ENCODE data around the gene ARRDC5.
"Not testable (repeated sequence)": the region's sequence is repeated elsewhere in the genome, so short reads cannot be mapped to it uniquely, and the experiment has no call there.

The ARRDC5 gene

GRCh38 chr19:4867534-4868285, 35.0 kb downstream of the ARRDC5 start, which contains the start of gene PLIN3:
Gene PLIN3 (minus strand): TSS chr19:4867667. CDS start chr19:4861394, 6,273 bp downstream.
- peak; percentile 98 for DNase-seq

GRCh38 chr19:4866595-4867424, 35.9 kb downstream of the ARRDC5 start:
- peak; percentile 68 for DNase-seq

- no peak for DNase-seq
These were observed 41.5 kb downstream of the ARRDC5 start for GRCh38 chr19:4861147-4861546.

GRCh38 chr19:4859697-4860096, 43.0 kb downstream of the ARRDC5 start:
- DNase-seq, result no peak

GRCh38 chr19:4856468-4856867, 46.2 kb downstream of the ARRDC5 start:
- DNase-seq, result not testable (repeated sequence)

- DNase-seq, result not testable (repeated sequence)
These were observed 49.2 kb downstream of the ARRDC5 start for GRCh38 chr19:4853506-4853905.

- DNase-seq, result no peak
These were observed 50.2 kb downstream of the ARRDC5 start for GRCh38 chr19:4852484-4852883.

- peak; percentile 86 for DNase-seq
These were observed 51.0 kb downstream of the ARRDC5 start for GRCh38 chr19:4851551-4852290.

GRCh38 chr19:4849019-4849418, 53.7 kb downstream of the ARRDC5 start:
- DNase-seq, result no peak

- no peak for DNase-seq
These were observed 55.3 kb downstream of the ARRDC5 start for GRCh38 chr19:4847190-4847973.

- DNase-seq, result not testable (repeated sequence)
These were observed 56.7 kb downstream of the ARRDC5 start for GRCh38 chr19:4845975-4846374.

GRCh38 chr19:4844348-4845179, 58.1 kb downstream of the ARRDC5 start:
- DNase-seq, result no peak

- no peak for DNase-seq
These were observed 59.1 kb downstream of the ARRDC5 start for GRCh38 chr19:4843647-4843965.
